K562 (cell line): Measurements from ENCODE around the gene UBE2L3. TPM values are rescaled to one million over a fixed set of nuclear protein-coding genes. Genes with fewer than 3 reads are reported as not detected.

Experiments used
- BHLHE40 ChIP-seq: IDR thresholded peaks from 2 replicates; pipeline ENCODE4 v1.6.1; 2011; ENCODE audit warnings: low read length, improper control_type of control experiment
- CC2D1A ChIP-seq: fragments of 450-650 bp; IDR thresholded peaks from 2 replicates; pipeline ENCODE4 v1.6.1; 2017; ENCODE audit warnings: mild to moderate bottlenecking
- ESRRA ChIP-seq: fragments of 450-650 bp; IDR thresholded peaks from 2 replicates; pipeline ENCODE4 v1.6.1; 2014; ENCODE audit warnings: low read depth, mild to moderate bottlenecking, moderate library complexity, borderline replicate concordance
- FOXK1 ChIP-seq: sonication (generic); formaldehyde crosslinking; IDR thresholded peaks from 2 replicates; pipeline ENCODE4 v1.8.0; 2022; ENCODE audit warnings: missing genetic modification reagents, mild to moderate bottlenecking, borderline replicate concordance
- JUNB ChIP-seq: fragments of 450-650 bp; formaldehyde crosslinking; conservative IDR thresholded peaks from 2 replicates; pipeline ENCODE4 v1.4.0; 2020; ENCODE audit warnings: mild to moderate bottlenecking
- JUND ChIP-seq, 2 experiments: IDR thresholded peaks; 2 replicates in 1 of 2; 3 replicates in 1 of 2; pipeline ENCODE4 v1.6.1; 2011; ENCODE audit warnings: borderline replicate concordance in 2 of 2, low read depth in 2 of 2, low read length in 2 of 2, improper control_type of control experiment in 1 of 2, missing biosample characterization in 1 of 2, missing genetic modification characterization in 1 of 2, missing genetic modification reagents in 1 of 2
- SRF ChIP-seq, 2 experiments: fragments of 250-450, 450-650 bp in 1 of 2; sonication (Bioruptor Pico) in 1 of 2; sonication (generic) in 1 of 2; formaldehyde crosslinking; IDR thresholded peaks; 2 replicates each; pipeline versions ENCODE4 v1.5.0 to v1.5.1; 2020 to 2022; ENCODE audit warnings: mild to moderate bottlenecking in 1 of 2, missing genetic modification reagents in 1 of 2
- TCFL5 ChIP-seq: fragments of 250-450 bp; sonication (Bioruptor Pico); conservative IDR thresholded peaks from 2 replicates; pipeline ENCODE4 v1.6.1; 2021; ENCODE audit warnings: mild to moderate bottlenecking, moderate library complexity, matching md5 sums
- TEAD1 ChIP-seq, 2 experiments: fragments of 450-650 bp in 1 of 2; sonication (generic) in 1 of 2; formaldehyde crosslinking; IDR thresholded peaks; 2 replicates each; pipeline versions ENCODE4 v1.4.0 to v1.8.0; 2020 to 2022; ENCODE audit warnings: mild to moderate bottlenecking in 2 of 2, missing genetic modification reagents in 1 of 2
- THRA ChIP-seq: fragments of 450-650 bp; IDR thresholded peaks from 2 replicates; pipeline ENCODE4 v1.6.1; 2017; ENCODE audit warnings: mild to moderate bottlenecking, moderate library complexity
- ZBTB33 ChIP-seq: sonication (generic); formaldehyde crosslinking; IDR thresholded peaks from 2 replicates; pipeline ENCODE4 v1.8.1; 2023; ENCODE audit warnings: mild to moderate bottlenecking, missing genetic modification reagents
- ZNF41 ChIP-seq: fragments of 250-450 bp; sonication (Bioruptor Pico); conservative IDR thresholded peaks from 2 replicates; pipeline ENCODE4 v1.4.0; 2020; ENCODE audit warnings: mild to moderate bottlenecking
- polyA plus RNA-seq, 8 experiments: library from polyadenylated mRNA; depleted of rRNA in 4 of 8; stranded (reverse) in 5 of 8; unstranded in 3 of 8; fragments of >200 nt; fragmentation: Nextera tagmentation in 2 of 8; fragmentation: Illumina TruSeq in 1 of 8; extraction: Ambion mirVana in 2 of 8; extraction: Trizol in 1 of 8; gene quantifications; 2 replicates each; pipeline versions ENCODE4 v1.2.1 to v1.2.3, GENCODE V29; 2011 to 2014; ENCODE audit warnings: inconsistent platforms in 1 of 8, missing spikeins in 1 of 8
- total RNA-seq, 7 experiments: library from RNA; depleted of rRNA in 6 of 7; stranded (reverse); fragments of >200 nt in 6 of 7; fragmentation: Illumina TruSeq in 2 of 7; extraction: Trizol in 2 of 7; gene quantifications; 2 replicates each; pipeline versions ENCODE4 v1.2.1 to v1.2.3, GENCODE V29; 2011 to 2021; ENCODE audit warnings: low replicate concordance in 1 of 7

The UBE2L3 gene
- total and polyA plus RNA-seq, 9 of the 15 experiments (the other 6 are each of a cell fraction or from before 2014, with no cell fraction given), result 215 to 625 (median 285) TPM

- TF ChIP-seq TEAD1 (CRISPR knock-in tag; IDR thresholded peaks at IDR 0.05) (no peak), JUNB (CRISPR knock-in tag) (no peak), THRA (no peak), ESRRA (no peak), FOXK1 (CRISPR knock-in tag) (no peak), ZNF41 (CRISPR knock-in tag) (no peak), CC2D1A (no peak), SRF (CRISPR knock-in tag; IDR thresholded peaks at IDR 0.05) (peak in 1 of 2 experiments; percentile 48; a peak in 1 of 4 replicates), TCFL5 (CRISPR knock-in tag) (no peak), JUND (IDR thresholded peaks at IDR 0.05; ENCODE audit: borderline replicate concordance, low read depth, low read length) (peak; percentile 59), JUND (tag; IDR thresholded peaks at IDR 0.05; ENCODE audit: borderline replicate concordance, low read depth, low read length) (no peak; the same call in 2 of the 3 replicates), ZBTB33 (CRISPR knock-in tag) (no peak), BHLHE40 (peak; percentile 51; the same call in 1 of the 2 replicates)
These were observed 26.1 kb downstream of the UBE2L3 start (continued) for GRCh38 chr22:21593406-21594232.
